Endothelial cell of umbilical vein (primary cell): ENCODE data around the gene ADGRG7.

Source experiments
- EZH2 ChIP-seq: IDR thresholded peaks from 2 replicates; pipeline ENCODE4 v1.6.1; 2012; ENCODE audit warnings: borderline replicate concordance, low read depth, mild to moderate bottlenecking, moderate library complexity, low read length, inconsistent platforms; ENCODE audit not compliant: severe bottlenecking
- GATA2 ChIP-seq: IDR thresholded peaks from 2 replicates; pipeline ENCODE4 v1.7.0; 2011; ENCODE audit warnings: low read depth, mild to moderate bottlenecking, moderate library complexity, mixed read lengths, low read length; ENCODE audit not compliant: insufficient read length, insufficient read depth
- POLR2A ChIP-seq: IDR thresholded peaks from 2 replicates; pipeline ENCODE4 v1.6.1; 2012; ENCODE audit warnings: low read depth, mild to moderate bottlenecking, control low read depth, low read length
- POLR2AphosphoS5 ChIP-seq: IDR thresholded peaks from 2 replicates; pipeline ENCODE4 v1.6.1; 2012; ENCODE audit warnings: low read depth, mild to moderate bottlenecking, control low read depth, low read length, moderate library complexity; ENCODE audit not compliant: insufficient read depth
- TF ChIP-seq, protein P1 (sequence below), 2 donors: IDR thresholded peaks; 1 replicate in 1 of 2; 2 replicates in 1 of 2; pipeline ENCODE4 v1.5.1; 2011; ENCODE audit warnings: low read length in 2 of 2, mild to moderate bottlenecking in 2 of 2, moderate library complexity in 2 of 2, control low read depth in 1 of 2, inconsistent platforms in 1 of 2, low read depth in 1 of 2; ENCODE audit not compliant: insufficient read depth in 1 of 2; ENCODE audit errors: extremely low read depth in 1 of 2
- TF ChIP-seq, protein P2 (sequence below): IDR thresholded peaks from 2 replicates; pipeline ENCODE4 v1.6.1; 2011; ENCODE audit not compliant: insufficient read depth, insufficient read length

DNA sequence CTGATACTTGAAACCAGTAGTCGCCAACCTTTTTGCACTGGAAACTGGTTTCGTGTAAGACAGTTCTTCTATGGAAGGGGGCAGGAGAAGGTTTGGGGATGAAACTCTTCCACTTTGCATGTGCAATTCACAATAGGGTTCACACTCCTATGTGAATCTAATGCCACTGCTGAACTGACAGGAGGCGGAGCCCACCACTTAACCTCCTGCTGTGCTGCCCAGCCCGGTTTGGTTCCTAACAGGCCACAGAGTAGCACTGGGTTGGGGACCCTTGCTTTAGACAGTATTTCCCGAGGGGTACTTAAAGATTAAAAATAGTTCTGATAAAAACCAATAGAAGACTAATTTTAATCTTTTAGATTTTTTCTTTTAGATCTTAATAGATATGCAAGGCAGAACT, 111.0 kb downstream of the ADGRG7 start:
- TF ChIP-seq POLR2A (no peak), POLR2AphosphoS5 (no peak), EZH2 (no peak), GATA2 (no peak)
- TF ChIP-seq, protein P1, sequence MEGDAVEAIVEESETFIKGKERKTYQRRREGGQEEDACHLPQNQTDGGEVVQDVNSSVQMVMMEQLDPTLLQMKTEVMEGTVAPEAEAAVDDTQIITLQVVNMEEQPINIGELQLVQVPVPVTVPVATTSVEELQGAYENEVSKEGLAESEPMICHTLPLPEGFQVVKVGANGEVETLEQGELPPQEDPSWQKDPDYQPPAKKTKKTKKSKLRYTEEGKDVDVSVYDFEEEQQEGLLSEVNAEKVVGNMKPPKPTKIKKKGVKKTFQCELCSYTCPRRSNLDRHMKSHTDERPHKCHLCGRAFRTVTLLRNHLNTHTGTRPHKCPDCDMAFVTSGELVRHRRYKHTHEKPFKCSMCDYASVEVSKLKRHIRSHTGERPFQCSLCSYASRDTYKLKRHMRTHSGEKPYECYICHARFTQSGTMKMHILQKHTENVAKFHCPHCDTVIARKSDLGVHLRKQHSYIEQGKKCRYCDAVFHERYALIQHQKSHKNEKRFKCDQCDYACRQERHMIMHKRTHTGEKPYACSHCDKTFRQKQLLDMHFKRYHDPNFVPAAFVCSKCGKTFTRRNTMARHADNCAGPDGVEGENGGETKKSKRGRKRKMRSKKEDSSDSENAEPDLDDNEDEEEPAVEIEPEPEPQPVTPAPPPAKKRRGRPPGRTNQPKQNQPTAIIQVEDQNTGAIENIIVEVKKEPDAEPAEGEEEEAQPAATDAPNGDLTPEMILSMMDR (IDR thresholded peaks at IDR 0.05; ENCODE audit: extremely low read depth in 1 of 2, insufficient read depth in 1 of 2, low read depth in 1 of 2, low read length in 2 of 2), result no peak
- TF ChIP-seq, protein P2, sequence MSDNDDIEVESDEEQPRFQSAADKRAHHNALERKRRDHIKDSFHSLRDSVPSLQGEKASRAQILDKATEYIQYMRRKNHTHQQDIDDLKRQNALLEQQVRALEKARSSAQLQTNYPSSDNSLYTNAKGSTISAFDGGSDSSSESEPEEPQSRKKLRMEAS, result no peak
